ENCODE measurements around the gene ZNF586.
"Not testable (repeated sequence)": the region's sequence is repeated elsewhere in the genome, so short reads cannot be mapped to it uniquely, and the experiment has no call there.

The ZNF586 gene

DNA sequence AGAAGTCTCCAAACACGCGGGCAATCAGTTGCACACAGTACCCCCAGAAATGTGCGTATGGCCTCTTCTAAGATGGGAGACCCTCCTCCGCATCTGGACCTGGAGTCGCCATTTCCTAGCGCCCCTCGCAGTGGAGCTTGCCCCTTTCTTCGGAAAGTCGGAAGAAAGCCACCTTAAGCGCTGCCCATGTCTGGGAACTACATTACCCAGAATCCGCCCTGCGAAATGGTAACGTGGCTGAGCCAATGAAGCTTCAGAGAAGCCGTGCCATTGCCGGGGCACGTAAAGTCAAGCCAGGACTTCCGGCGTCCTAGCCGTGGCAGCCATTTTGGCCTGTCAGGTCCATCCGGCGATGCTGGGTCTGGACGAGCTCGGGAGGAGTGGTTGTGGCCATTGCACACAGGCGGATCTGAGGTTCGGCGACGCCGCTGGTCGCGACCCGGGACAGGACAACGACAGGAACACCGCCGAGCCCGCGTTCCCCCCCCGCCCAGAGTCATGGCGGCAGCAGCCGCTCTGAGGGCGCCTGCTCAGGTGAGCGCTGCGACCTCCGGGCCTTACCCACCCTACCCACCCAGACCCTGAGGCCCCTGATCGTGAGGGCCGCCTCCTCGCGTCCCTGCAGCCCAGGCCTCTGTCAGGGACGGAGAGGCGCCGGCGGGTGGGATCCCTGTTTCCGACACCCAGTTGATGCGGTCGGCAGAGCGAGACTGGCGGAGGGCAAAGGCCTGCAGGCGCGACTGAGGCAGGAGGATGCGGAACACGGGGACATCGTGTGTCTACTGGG lies at the start of gene ZNF586:
TSS of gene ZNF586 (plus strand) at position 332 of the 787 bp plus-strand sequence. CDS start at position 499, 167 bp downstream.
- Histone ChIP-seq H3K27ac (peak within 1 kb of the TSS; percentile 9), H3K27me3 (replicated peaks) (no peaks in the 10 kb centered on the region), H3K4me3 (ENCODE audit: low read depth, low read length) (peak within 1 kb of the TSS; percentile 81), H3K36me3 (replicated peaks) (peaks cover 8% of the 10 kb centered on the region)
- peak; percentile 92 for DNase-seq
- in situ Hi-C loops (cut with HindIII; ENCODE audit: low pct_ligation_motif_present, low sequenced_read_pairs): no loop called here
- TF ChIP-seq, protein P1, sequence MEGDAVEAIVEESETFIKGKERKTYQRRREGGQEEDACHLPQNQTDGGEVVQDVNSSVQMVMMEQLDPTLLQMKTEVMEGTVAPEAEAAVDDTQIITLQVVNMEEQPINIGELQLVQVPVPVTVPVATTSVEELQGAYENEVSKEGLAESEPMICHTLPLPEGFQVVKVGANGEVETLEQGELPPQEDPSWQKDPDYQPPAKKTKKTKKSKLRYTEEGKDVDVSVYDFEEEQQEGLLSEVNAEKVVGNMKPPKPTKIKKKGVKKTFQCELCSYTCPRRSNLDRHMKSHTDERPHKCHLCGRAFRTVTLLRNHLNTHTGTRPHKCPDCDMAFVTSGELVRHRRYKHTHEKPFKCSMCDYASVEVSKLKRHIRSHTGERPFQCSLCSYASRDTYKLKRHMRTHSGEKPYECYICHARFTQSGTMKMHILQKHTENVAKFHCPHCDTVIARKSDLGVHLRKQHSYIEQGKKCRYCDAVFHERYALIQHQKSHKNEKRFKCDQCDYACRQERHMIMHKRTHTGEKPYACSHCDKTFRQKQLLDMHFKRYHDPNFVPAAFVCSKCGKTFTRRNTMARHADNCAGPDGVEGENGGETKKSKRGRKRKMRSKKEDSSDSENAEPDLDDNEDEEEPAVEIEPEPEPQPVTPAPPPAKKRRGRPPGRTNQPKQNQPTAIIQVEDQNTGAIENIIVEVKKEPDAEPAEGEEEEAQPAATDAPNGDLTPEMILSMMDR (IDR thresholded peaks at IDR 0.05; ENCODE audit: low read depth, low read length, missing control alignments): no peak

DNA sequence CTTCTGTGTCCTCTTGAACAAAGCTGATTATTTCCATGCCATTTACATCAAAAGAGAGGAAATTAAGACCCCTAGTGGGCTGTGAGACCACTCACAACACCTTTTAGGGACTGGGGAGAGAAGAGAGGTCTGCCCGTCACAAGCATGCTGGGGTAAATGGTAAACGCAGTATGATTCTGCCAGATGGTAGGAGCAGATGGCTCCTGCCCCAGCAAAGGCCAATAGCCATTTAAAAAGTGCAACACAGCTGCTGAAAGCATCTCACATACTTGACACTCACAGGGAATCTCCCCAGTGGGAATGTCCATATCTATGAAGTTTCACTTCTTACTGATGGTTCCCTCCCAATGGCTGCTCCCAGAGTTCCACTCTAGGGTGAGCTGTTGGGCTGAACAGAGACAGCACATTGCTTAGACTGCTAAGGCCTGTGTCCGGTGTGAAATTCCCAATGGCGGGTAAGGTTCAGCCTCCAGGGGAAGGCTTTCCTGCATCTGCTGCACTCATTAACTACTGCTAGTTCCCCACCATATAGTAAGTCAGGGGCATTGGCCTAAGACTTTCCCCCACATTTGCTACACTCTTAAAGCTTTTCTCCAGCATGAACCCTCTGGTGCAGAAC lies 49.5 kb upstream of the ZNF586 start:
- peaks cover 38% of the 10 kb centered on the region for H3K36me3 ChIP-seq (replicated peaks)
- H3K27ac ChIP-seq: no peak overlapping the region
- DNase-seq: no peak
- TF ChIP-seq, protein P1 (IDR thresholded peaks at IDR 0.05; ENCODE audit: low read depth, low read length, missing control alignments): no peak
- H3K4me3 ChIP-seq (ENCODE audit: low read depth, low read length): no peak overlapping the region
- in situ Hi-C loops (cut with HindIII; ENCODE audit: low pct_ligation_motif_present, low sequenced_read_pairs): no loop called here
- H3K27me3 ChIP-seq (replicated peaks): no peaks in the 10 kb centered on the region

DNA sequence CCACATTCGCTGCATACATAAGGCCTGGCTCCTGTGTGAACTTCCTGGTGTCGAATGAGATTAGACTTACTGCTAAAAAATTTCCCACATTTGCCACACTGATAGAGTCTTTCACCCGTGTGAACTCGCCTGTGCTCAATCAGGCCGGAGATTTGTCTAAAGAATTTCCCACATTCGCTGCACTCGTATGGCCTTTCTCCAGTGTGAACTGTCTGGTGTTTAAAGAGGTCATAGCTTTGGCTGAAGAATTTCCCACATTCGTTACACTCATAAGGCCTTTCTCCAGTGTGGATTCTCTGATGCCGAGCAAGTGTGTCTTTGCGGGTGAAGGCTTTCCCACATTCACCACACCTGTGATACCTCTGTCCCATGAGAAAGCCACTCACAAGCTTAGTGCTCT lies 48.6 kb upstream of the ZNF586 start:
- Histone ChIP-seq H3K4me3 (ENCODE audit: low read depth, low read length) (no peak overlapping the region), H3K36me3 (replicated peaks) (peaks cover 38% of the 10 kb centered on the region), H3K27ac (no peak overlapping the region), H3K27me3 (replicated peaks) (no peaks in the 10 kb centered on the region)
- in situ Hi-C loops (cut with HindIII; ENCODE audit: low pct_ligation_motif_present, low sequenced_read_pairs): no loop called here
- TF ChIP-seq, protein P1 (IDR thresholded peaks at IDR 0.05; ENCODE audit: low read depth, low read length, missing control alignments): no peak
- DNase-seq: no peak

DNA sequence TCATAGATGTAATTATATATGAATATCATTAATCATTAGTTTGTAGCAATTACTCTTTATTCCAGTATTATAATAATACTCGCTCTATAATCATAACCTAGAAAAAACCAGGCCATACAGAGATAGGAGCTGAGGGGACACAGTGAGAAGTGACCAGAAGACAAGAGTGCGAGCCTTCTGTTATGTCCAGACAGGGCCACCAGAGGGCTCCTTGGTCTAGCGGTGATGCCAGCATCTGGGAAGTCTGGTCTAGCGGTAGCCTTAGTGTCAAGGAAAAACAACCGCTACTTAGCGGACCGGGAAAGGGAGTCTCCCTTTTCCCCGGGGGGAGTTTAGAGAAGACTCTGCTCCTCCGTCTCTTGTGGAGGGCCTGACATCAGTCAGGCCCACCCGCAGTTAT lies 31.2 kb upstream of the ZNF586 start:
- H3K36me3 ChIP-seq (replicated peaks); H3K27ac ChIP-seq; in situ Hi-C loops (cut with HindIII; ENCODE audit: low pct_ligation_motif_present, low sequenced_read_pairs); H3K27me3 ChIP-seq (replicated peaks); H3K4me3 ChIP-seq (ENCODE audit: low read depth, low read length): not testable (repeated sequence)
- TF ChIP-seq, protein P1 (IDR thresholded peaks at IDR 0.05; ENCODE audit: low read depth, low read length, missing control alignments): peak; percentile 62
- DNase-seq: peak; percentile 70

DNA sequence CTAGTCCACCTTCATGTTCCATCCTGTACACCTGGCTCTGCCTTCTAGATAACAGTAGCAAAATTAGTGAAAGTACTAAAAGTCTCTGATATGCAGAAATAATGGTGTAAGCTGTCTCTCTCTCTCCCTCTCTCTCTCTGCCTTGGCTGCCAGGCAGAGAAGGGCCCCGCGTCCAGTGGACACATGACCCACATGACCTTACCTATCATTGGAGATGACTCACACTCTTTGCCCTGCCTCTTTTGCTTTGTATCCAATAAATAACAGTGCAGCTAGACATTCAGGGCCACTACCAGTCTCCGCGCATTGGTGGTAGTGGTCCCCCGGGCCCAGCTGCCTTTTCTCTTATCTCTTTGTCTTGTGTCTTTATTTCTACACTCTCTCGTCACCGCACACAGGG lies 30.7 kb upstream of the ZNF586 start:
- H3K4me3 ChIP-seq (ENCODE audit: low read depth, low read length); DNase-seq; H3K27me3 ChIP-seq (replicated peaks); in situ Hi-C loops (cut with HindIII; ENCODE audit: low pct_ligation_motif_present, low sequenced_read_pairs); H3K36me3 ChIP-seq (replicated peaks); H3K27ac ChIP-seq: not testable (repeated sequence)

DNA sequence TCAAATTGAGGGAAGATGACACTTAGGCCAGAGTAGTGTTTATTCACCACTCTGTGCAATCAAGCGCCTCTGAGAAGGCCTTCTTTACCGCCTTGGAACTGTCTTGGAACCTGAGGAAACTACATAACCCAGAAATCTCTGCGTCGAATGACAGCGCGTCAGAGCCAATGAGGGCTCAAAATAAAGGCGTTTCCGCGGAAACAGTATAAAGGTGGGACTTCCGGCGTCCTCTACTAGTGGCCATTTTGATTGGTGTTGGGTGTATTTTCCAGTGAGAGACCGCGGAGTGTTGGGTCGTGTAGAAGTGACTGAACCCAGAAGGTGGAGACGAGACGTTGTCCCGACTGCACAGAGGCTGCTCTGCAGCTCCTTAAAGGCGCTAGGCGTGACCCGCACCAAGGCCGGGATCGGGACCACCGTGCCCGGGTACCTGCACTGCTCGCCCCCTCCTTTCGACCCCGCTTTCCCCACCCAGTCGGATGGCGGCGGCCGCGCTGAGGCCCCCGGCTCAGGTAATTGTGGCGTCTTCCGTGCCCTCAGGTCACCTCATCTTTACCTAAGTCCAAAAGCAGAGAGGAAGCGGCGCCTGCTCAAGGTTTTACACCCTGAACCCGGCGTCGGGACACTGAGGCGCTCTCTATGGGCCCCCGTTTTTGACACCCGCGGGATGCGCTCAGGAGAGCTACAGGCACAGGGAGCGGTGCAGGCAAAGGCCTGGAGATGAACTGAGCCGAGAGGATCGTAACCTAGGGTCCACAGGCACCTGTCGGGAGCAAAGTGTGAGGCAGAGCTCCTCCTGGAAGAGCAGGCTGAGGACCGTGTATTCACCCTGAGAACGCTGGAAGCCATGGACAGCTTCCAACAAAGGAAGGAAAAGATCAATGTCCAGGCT lies 22.6 kb upstream of the ZNF586 start, which contains the start of gene ZNF776:
TSS of gene ZNF776 (plus strand) at position 236 of the 892 bp plus-strand sequence. CDS start at position 480, 244 bp downstream.
- DNase-seq: peak; percentile 94
- H3K27ac ChIP-seq: peak within 1 kb of the TSS; percentile 50
- in situ Hi-C loops (cut with HindIII; ENCODE audit: low pct_ligation_motif_present, low sequenced_read_pairs): no loop called here
- peak within 1 kb of the TSS; percentile 99 for H3K4me3 ChIP-seq (ENCODE audit: low read depth, low read length)
- peaks cover 19% of the 10 kb centered on the region for H3K36me3 ChIP-seq (replicated peaks)
- no peaks in the 10 kb centered on the region for H3K27me3 ChIP-seq (replicated peaks)
- TF ChIP-seq, protein P1 (IDR thresholded peaks at IDR 0.05; ENCODE audit: low read depth, low read length, missing control alignments): no peak
